HG03159 (cell line): Measurements from ENCODE around the gene ZNF292.
"Not testable (repeated sequence)": the region's sequence is repeated elsewhere in the genome, so short reads cannot be mapped to it uniquely, and the experiment has no call there.

ENCODE experiments used
- ATAC-seq: cut with Tn5 transposase; IDR thresholded peaks from one replicate; pipeline ENCODE4 v1.9.1; 2021; ENCODE audit warnings: mild to moderate bottlenecking, moderate library complexity; ENCODE audit not compliant: unreplicated experiment

The ZNF292 gene

GRCh38 chr6:87261534-87261933, 106.2 kb downstream of the ZNF292 start:
- no peak for ATAC-seq

GRCh38 chr6:87264481-87264880, 109.1 kb downstream of the ZNF292 start:
- ATAC-seq, result no peak

- ATAC-seq, result no peak
Measured at GRCh38 chr6:87274660-87275274, 119.4 kb downstream of the ZNF292 start.

- no peak for ATAC-seq
Measured at GRCh38 chr6:87276624-87277023, 121.3 kb downstream of the ZNF292 start.

GRCh38 chr6:87277123-87277522, 121.8 kb downstream of the ZNF292 start:
- ATAC-seq, result no peak

GRCh38 chr6:87279196-87279595, 123.8 kb downstream of the ZNF292 start:
- no peak for ATAC-seq

- no peak for ATAC-seq
Measured at GRCh38 chr6:87281426-87281825, 126.1 kb downstream of the ZNF292 start.

GRCh38 chr6:87282743-87283142, 127.4 kb downstream of the ZNF292 start:
- ATAC-seq, result no peak

GRCh38 chr6:87283461-87283860, 128.1 kb downstream of the ZNF292 start:
- ATAC-seq, result no peak

- no peak for ATAC-seq
Measured at GRCh38 chr6:87287251-87287650, 131.9 kb downstream of the ZNF292 start.

GRCh38 chr6:87289571-87289970, 134.2 kb downstream of the ZNF292 start:
- no peak for ATAC-seq

- no peak for ATAC-seq
Measured at GRCh38 chr6:87291883-87292282, 136.5 kb downstream of the ZNF292 start.

GRCh38 chr6:87293526-87293925, 138.2 kb downstream of the ZNF292 start:
- no peak for ATAC-seq

- ATAC-seq, result no peak
Measured at GRCh38 chr6:87297119-87297518, 141.8 kb downstream of the ZNF292 start.

- ATAC-seq, result not testable (repeated sequence)
Measured at GRCh38 chr6:87301277-87301676, 145.9 kb downstream of the ZNF292 start.

GRCh38 chr6:87308970-87309369, 153.6 kb downstream of the ZNF292 start:
- ATAC-seq, result no peak

- no peak for ATAC-seq
Measured at GRCh38 chr6:87312860-87313259, 157.5 kb downstream of the ZNF292 start.
